Measurements from ENCODE around the gene LPIN2. TPM values are rescaled to one million over a fixed set of nuclear protein-coding genes. Genes with fewer than 3 reads are reported as not detected.

Gene LPIN2
- total RNA-seq, 1 experiment from 2014 or later = 10.7 TPM

GRCh38 chr18:2979871-2980790 is 32.8 kb downstream of the LPIN2 start:
- DNase-seq (ENCODE audit: low read depth, low spot score) = no peak

More at GRCh38 chr18:2979871-2980790, 32.8 kb downstream of the LPIN2 start:
- ATAC-seq = no peak
- Histone ChIP-seq H3K9me2 (ENCODE audit: insufficient read depth) (no peaks in the 10 kb centered on the region), H3K4me3 (replicated peaks in 1 of 2; ENCODE audit: low read depth in 1 of 2, low read length in 2 of 2) (no peak overlapping the region), H4K20me1 (ENCODE audit: insufficient read depth) (no peaks in the 10 kb centered on the region), H3K36me3 (ENCODE audit: control insufficient read depth in 1 of 2, insufficient read depth in 2 of 2, low read length in 2 of 2) (no peaks in the 10 kb centered on the region), H3K9me3 (ENCODE audit: control insufficient read depth in 1 of 2, insufficient read depth in 1 of 2, low read depth in 1 of 2, low read length in 2 of 2) (no peaks in the 10 kb centered on the region), H3K9ac (ENCODE audit: low read length) (no peak overlapping the region), H2AFZ (ENCODE audit: low read depth, low read length, poor library complexity, severe bottlenecking) (no peak overlapping the region), H3K27ac (ENCODE audit: low read depth, low read length) (no peak overlapping the region), H3K4me1 (ENCODE audit: control insufficient read depth in 1 of 2, insufficient read depth in 2 of 2, low read length in 2 of 2) (peaks cover 11 to 33% of the 10 kb centered on the region in 2 experiments), H3K4me2 (ENCODE audit: low read length) (no peak overlapping the region), H3K27me3 (ENCODE audit: insufficient read depth, low read length) (no peaks in the 10 kb centered on the region), H3K79me2 (ENCODE audit: insufficient read depth, low read length) (peaks cover 8% of the 10 kb centered on the region; the same call in 1 of the 2 replicates)
- ChIA-PET CTCF (interaction anchor here (1.1 to 1.2 kb wide), 2 partner anchors 8 to 172 kb away, joined by 3 to 5 read pairs; no protein-coding TSS in a partner anchor), RAD21 (ENCODE audit: low non-redundant PET in 1 of 2, low total read pairs in 2 of 2, uncharacterized antibody in 2 of 2, unreplicated experiment in 2 of 2) (no interaction called here), POLR2A (no interaction called here)
- BruUV-seq (replicated peaks) = no TSS peak
- no peak for TF ChIP-seq RAD21 (IDR thresholded peaks at IDR 0.05; ENCODE audit: low read depth)
- TF ChIP-seq ELF1 (IDR thresholded peaks at IDR 0.05; ENCODE audit: borderline replicate concordance, low read depth) = no peak
- no peak for TF ChIP-seq YY1 (IDR thresholded peaks at IDR 0.05; ENCODE audit: extremely low read depth, insufficient replicate concordance, low read depth, low read length)
- TF ChIP-seq POLR2AphosphoS5 (IDR thresholded peaks at IDR 0.05; ENCODE audit: low read depth, low read length) = no peak
- no peak for TF ChIP-seq POLR2A (IDR thresholded peaks at IDR 0.05; ENCODE audit: borderline replicate concordance, extremely low read depth, insufficient read depth, insufficient read length)
- no peak for TF ChIP-seq EZH2 (IDR thresholded peaks at IDR 0.05)
- no peak for TF ChIP-seq REST (IDR thresholded peaks at IDR 0.05; ENCODE audit: low read depth)
- TF ChIP-seq EGR1 (IDR thresholded peaks at IDR 0.05; ENCODE audit: low read depth) = no peak
- intact Hi-C loops (cut with micrococcal nuclease) = no loop called here
